ENCODE data around the gene KRT81.
"Not testable (repeated sequence)": the region's sequence is repeated elsewhere in the genome, so short reads cannot be mapped to it uniquely, and the experiment has no call there.

KRT81 gene

DNA sequence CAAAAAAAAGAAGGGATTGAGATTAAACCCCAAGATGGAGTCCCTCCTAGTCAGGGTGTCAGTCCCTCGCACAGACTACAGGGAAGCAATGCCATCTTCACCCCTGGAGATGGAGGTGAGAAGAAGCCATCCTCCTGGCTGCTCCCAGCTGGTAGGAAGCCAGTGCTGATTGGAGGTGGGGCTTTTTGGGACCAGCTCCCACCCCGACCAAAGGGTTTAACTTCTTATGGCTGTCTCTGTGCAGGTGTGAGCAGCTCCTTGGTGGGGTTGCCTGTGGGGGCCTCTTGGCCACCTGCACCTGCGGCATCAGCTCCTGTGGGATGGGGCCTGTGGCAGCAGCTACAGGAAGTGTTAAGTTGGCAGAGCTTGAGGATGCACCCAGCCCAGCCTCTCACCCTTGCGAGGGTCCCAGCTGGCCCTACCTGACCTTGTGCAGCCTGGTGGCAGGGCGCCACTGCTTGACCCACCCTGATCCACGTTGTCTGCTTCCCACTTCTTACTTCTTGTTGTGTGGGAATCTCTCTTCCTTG is 20.7 kb downstream of the KRT81 start:
- DNase-seq: no peak

DNA sequence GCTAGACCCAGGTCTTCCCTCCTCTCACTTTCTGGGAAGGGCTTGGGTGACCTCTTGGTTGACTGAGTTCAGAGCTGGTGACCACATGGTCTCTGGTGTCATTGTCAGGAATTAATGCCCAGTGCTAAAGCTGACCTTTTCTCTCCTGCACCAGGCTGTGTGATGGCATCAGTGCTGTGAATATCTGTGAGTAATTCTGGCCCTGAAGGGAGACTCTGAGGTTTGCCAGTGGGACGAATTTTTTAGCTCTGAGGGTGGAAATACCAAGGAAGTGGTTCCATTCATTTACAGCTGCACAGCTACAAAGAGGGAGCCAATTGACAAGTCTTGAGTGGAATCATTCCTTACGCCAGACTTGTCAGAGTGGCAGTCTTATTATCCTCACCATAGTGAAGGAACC is 23.1 kb downstream of the KRT81 start:
- no peak for DNase-seq

DNA sequence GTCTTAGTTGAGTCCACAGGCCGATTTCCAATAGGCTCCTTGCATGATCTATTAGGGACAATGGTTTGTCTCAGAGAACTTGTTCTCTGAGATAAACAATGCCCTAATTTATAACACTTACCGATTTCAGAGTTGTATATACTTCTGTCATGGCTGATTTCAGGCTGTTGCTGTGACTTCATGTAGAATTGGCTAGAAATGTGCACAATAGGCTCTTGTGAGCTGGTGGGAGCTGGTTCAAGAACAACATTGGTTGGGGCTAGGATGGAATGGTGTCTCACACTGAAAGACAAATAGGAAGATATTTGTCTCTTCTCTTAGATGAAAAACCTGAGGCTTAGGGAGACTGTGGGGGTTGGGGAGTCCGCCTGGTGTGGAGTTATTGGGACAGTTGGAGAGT is 23.6 kb downstream of the KRT81 start:
- no peak for DNase-seq

DNA sequence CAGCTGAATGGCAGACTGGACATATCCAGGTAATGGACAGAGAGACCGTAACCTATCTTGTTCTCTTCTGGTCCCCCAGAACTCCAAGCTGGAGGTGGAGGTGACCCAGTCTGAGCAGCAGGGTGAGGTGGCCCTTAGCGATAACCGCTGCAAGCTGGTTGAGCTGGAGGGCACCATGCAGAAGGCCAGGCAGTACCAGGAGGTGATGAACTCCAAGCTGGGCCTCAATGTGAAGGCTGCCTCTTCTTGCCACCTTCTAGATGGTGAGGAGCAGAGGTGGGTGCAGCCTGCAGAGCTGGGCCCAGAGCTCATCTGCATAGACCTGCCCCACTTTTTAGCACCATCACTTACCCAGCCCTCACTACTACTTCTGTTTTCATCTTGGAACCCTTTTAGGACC is 24.1 kb downstream of the KRT81 start:
- no peak for DNase-seq

DNA sequence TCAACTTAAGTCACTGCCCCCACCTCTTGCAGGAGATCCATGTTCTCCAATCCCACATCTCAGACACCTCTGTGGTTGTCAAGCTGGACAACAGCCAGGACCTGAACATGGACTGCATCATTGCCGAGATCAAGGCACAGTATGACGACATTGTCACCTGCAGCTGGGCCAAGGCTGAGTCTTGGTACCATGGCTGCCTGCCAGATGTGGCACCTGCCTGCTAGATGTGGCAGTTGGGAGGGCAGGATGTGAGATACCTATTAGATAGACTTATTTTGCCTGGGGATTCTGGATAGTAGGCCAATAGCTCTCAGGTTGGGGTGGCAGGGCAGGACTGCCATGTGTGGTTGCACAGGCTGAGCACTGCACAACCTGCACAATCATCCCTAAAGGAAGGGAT is 24.8 kb downstream of the KRT81 start:
- DNase-seq: no peak

DNA sequence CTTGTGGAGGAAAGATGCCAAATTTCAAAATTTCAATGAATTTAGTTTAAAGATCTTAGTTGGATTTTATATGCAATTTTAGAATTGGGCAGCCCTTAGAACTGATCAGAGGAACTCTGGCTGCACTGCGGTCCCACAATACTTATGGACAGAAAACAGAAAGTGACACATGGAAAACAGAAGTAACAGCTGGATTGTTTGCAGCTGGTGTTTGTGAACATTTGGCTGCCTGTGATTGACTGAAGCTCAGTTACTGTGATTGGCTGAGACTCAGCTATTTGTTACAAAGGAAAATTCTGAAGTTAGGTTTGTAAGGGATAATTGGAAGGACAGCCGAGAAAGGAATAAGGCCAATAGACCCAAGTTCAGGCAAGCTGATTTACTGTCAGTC is 26.9 kb downstream of the KRT81 start:
- no peak for DNase-seq

DNA sequence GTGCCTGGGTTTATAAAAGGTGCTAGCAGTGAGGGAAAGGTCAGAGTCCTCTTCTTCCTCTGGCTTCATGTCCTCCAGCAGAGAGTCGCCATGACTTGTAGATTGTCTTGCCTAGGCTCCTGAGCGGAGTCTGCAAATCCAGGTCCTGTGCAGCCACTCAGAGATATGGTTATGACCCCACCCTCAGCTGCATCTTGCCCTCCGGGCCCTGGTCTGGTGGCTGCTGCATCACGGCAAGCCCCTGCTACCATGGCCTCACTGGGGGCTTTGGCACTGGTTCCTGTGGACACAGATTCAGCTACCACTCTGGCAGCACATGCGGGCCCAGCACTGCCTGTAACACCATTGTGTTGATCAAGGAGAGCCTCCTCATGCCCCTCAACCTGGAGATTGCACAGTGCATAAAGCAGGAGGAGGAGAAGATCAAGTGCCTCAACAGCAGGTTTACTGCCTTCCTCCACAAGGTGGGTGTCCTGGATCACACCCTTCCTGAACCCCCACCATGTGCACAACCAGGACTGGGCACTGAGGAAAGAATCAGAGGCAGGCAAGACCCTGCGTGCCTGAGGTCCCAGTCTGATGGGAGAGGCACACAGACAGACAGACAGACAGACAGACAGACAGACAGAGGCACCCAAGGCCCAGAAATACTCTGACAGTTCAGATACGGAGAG is 27.4 kb downstream of the KRT81 start:
- no peak for DNase-seq

DNA sequence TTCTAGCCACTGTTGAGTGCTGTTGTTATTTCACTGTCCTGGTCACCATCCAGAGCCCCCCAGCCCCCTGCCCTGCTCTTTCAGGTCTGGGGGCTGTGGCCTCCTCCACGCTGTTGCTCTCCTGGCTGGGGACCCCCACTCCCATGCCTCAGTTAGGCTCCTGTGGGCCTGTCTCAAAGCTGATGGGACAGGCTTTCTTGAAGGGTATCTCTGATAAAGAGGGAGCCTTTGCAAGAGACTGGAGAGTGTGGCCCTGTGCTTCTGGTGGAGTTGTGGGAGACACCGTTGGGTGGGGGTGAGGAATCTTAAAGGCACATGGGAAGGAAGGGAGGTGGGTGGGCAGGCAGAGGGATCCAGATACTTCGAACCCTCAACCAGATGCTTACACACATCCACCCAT is 29.0 kb downstream of the KRT81 start:
- DNase-seq: no peak

DNA sequence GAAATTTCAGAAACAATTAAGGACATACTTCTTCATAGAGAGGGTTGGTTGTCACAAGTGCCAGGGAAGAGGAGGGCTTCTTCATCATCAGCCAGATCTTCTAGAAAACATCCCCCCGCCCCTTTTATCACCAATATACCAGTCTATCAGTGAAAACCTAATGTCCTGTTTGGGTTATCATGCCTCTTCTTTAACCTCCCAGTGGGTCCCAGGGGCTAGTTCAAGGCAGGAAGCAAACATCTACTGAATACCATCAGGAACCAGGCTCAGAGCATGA is 30.2 kb downstream of the KRT81 start:
- DNase-seq: no peak

DNA sequence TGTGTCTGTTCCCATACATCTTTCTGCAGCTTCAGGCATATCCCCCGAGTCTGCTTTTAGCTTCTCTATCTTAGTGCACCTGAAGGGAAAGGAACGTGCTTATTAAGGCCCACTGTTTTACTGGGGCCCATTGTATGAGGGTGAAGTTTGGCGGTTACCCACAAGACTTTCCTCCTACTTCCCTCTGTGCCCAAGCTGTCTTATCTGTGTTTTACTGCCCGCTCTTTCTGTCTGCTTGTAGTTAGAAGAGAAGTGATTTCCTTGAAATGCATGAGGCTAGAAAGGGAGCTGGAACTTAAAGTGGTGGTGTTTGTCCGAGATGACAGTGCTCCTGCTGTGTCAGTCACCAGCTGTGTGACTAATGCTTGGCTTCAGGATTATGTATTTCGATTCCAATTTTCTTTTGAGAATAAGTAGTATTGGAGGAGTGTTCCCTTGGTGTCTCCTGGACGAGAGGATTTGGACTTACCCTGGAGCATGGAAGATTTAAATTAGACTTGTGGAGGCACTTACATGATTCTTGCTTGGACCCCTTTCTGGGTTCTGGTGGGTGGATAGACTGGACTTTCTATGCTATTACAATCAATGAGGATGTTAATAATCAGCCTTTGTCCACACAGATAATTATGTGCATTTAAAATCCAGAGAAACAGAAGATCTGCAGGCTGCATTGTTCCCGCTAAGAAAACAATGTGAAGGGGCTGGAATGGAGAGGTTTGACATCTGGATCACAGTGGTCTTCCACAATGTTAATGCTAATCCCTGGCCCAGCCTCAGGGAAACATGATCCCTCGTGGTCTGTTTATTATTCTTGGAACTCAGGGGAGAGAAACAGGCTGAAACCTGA is 30.8 kb downstream of the KRT81 start:
- DNase-seq: no peak

DNA sequence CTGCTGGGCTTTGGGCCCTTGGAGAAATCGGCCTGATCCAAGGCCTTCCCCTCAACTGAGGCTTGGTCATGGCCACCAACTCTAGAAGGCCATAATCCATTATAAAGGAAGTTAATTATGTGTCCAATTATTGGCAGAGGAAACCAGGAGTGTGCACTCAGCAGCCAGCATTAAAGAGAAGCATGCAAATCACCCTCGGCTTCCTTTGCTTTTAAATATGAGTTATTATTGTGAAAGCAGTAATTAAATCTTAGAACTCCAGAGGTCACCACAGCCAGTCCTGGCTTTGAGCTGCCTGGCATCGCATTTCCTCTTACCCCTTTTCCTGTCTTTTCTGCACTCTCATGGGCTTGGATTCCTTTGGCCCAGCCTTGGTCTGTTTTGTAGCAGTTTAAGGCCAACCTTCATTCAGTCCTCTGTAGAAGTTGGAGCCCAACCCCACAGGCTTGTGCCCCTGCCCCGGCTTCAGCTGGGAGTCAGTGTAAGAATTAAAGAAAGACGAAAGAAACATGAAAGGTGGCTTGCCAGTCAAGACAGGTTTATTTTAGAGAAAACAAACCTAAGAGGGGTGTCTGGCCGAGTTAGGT is 31.6 kb downstream of the KRT81 start:
- DNase-seq: no peak

DNA sequence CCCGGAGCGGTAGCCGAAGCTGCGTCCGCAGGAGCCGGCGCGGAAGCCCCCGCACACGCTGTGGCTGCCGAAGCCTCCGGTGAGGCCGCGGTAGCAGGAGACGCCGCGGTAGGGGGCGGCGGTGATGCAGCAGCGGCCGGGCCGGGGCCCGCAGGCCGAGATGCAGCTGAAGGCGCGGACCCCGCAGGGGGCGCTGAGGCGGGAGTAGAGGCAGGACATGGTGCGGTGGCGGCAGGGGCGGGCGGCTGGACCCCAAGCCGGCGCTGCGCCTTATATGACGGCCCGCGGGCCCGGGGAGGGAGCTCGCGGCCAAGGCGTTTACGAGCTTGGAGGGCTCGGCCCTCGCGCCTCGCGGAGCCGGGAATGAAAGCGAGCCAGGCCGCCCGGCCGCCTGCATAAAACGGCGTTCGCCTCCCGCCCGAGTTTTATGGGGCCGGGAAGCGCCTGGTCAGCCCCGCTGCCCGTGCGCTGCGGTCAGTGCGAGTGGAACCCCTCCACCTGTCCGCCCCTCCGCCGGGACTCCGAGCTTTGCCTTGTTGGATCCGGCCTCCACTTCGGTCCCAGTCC is 32.9 kb downstream of the KRT81 start:
- no peak for DNase-seq

DNA sequence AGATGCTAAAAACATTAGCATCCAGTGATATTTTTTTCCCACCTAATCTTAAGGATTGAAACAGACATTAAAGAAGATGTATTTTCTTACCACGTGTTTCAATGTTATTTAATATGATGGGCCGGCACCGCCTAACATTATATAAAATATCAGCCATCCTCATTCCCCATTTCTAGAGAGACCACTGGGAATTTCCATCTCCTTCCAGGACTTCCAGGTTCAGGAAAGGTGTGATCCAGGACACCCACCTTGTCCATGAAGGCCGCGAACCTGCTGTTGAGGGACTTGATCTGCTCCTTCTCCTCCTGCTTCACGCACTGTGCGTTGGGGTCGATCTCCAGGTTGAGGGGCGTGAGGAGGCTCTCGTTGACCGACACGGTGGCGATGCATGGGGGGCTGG is 33.4 kb downstream of the KRT81 start:
- DNase-seq: not testable (repeated sequence)

DNA sequence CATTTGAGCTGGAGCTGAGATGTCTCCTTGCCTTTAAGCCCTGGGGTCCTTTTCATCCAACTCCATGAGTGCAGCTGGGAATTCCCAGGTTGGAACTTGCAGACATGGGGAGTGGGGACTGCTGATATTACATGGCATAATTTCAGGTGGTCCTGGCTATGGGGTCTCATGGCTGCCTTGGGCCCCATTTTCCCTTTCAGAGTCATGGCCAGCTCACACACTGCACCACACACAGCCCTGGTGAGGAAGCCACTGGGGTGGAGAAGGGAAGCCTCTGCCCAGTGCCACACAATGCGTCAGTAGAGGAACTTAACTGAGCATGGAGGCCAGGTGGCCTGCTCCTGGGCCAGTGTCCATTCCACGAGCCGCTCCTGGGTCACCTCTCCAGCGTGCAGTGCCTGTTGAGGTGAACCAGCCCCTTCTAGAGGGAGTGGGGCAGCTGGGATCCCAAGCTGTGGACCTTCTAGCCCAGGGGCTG is 34.2 kb downstream of the KRT81 start:
- DNase-seq: no peak

DNA sequence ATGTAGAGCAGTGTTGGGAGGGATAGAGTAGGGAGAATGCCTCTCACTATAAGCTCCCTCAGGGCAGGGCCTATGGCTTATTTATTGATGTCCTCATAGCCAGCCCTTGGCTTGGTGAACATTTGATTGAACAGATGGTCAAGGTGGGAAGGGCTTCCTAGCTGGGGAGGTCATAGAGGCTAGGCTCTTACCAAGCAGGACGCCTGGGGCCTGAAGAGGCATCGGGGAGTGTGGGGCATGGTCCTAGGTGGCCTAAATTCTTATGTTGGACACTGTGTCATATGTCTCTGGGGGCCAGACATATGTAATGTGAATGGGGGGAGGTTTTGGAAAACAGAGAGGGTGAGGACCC is 34.8 kb downstream of the KRT81 start:
- no peak for DNase-seq

DNA sequence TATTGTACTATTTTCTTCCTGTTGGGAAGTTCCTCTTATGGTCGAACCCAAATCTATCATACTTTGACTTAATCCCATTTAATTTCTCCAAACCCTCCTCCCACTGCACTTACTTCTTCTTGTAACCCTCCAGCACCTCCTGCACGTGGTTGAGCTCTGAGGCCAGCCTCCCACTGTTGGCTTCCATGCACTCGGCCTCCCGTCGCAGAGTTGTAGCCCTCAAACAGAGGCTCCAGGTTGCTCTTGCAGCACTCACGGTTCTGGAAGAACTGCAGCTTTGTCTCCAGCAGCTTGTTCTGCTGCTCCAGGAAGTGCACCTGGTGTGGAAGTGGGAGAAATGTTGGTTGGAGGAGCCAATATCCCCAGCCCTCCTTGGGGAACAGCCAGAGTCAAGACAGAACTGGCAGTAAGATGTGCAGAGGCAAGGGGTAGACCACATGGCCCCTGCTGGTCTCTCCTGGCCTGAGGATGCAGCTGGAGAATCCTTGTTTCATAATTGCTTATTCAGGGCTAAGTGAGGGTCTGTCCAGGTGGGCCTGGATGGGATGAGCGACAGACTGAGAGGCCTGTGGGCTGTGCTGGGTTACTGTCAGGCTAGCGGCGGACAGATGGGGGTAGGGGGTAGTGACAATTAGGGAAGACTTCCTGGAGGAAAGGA is 35.3 kb downstream of the KRT81 start:
- DNase-seq: no peak

DNA sequence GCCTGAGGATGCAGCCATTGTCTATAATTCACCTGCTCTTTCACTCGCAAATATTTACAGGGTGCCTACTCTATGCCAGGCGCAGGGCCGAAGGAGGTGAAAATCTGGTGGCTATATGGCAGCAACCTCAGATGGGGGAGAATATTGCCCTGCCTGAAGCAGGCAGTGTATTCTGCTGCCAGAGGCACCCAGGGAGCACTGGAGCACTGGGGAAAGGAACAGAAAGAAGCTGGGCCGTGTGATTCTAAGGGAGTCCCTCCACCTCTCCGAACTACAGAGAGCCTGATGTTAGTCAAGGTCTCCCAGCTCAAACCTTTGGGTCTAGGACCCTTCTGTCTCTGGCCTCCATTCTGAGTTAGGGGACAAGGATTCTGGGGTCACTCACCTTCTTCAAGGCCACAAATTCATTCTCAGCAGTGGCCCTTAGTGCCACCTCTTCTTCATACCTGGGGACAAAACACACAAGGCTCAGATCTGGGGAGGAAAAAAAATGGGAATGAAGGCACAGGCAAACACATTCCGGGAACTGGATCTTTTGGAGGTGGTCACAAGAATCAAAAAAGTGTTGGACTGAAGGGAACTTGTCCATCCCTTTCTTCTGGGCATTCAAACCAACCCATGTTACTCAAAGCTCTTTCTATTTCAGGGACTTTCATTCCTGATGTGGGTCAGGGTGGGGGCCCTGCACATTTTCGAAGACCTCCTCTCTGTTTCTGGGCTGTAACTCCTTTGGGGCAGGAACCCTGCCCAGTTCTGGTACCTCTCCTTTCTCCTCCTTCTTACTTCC is 36.2 kb downstream of the KRT81 start:
- DNase-seq: no peak

DNA sequence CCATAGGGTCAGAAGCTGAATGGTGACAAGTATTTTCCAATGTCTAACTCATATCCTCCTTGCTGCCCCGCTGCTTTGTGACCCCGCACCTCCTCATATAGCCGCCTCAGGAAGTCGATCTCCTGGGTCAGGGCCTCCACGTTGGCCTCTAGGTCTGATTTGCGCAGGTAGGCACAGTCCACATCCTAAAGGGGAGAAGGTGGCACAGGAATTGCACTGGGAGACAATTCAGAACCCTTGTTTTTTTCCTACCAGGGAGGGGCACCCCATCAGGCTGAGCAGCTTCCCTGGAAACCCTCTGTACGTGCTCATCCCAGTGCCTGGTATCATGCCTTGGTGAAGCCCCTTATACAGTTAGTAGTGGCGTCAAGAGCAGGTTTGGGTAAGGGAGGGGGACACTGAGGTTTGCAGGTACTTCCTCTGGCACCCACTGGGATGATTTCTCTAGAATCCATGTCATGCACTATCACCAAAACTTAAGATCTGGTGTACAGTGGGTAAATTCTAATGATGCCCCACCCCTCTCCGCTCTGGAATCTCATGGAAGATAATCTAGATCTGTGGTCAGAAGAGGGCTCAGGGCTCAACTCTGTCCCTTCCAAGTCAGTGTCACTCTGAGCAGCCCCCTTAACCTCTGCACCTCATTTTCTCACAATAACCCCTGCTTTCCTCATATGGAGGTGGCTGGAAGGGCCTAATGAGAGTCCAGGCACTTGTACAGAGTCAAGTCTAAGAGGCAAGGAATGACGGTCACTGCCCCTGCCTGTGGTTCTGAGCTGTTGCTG is 37.0 kb downstream of the KRT81 start:
- no peak for DNase-seq

DNA sequence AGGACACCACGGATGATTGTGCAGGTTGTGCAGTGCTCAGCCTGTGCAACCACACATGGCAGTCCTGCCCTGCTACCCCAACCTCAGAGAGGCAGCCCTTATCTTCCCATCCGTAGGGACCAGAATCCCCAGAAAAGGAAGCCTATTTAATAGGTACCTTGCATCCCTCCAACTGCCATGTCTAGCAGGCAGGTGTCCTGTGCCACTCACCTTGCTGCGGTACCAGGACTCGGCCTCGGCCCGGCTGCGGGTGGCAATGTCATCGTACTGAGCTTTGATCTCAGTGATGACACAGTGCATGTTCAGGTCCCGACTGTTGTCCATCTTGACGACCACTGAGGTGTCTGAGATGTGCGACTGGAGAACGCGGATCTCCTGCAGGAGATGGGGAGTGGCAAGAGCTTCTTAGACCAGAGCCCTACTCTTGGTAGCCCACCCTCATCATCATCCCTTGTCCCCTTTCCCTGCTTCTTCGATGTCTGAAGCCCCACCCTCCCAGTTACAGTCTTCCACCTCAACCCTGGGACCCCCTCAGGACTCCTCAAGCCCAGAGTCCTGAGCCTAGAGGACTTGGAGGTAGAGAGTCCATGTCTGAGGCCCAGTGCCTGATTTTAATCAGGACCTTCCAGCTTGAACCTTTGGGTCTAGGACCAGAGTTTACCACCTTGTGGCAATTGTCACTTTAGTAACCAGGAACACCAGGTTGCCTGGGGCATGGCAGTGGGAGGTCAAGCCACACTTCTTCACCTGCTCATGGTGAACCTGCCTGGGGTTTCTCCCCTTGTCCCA is 37.7 kb downstream of the KRT81 start:
- no peak for DNase-seq

DNA sequence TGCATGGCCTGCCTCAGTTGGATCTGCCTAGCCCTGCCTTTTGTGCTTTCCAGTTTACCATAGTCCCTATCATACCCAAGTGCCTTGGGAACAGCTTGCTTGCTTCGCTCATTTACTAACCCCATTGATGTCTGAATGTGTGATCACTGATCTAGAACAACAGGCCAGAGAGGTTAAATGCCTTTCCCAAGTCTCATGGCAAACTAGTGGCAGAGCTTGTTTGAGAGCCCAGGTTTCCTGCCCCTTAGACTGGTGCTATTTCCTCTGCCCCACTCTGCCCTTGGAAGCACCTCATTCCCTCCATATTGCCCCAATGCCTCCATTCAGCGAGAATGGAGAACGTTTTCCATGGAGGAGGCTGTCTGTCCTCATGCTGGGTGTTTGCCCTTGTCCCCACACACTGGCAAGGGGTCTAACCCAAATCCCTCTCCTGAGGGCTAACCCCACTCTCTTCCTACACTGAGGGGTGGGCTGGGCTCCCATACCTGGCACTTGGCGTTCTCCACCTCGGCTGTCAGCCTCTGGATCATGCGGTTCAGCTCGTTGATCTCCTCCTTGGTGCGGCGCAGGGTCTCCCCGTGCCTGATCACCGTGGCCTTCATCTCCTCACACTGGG is 38.5 kb downstream of the KRT81 start:
- no peak for DNase-seq
